Brain microvascular endothelial cell (primary cell): ENCODE data around the gene SLC35A3.
"Not testable (repeated sequence)": the region's sequence is repeated elsewhere in the genome, so short reads cannot be mapped to it uniquely, and the experiment has no call there.

ENCODE experiments used
- DNase-seq: peaks from one replicate; pipeline ENCODE4 v3.0.0-alpha.2; 2020
- H3K27ac ChIP-seq: fragments of 250-450 bp; sonication (Bioruptor Pico); 2 replicates; pipeline ENCODE4 v1.5.1; 2020; ENCODE audit warnings: mild to moderate bottlenecking, moderate library complexity
- H3K27me3 ChIP-seq: fragments of 250-450 bp; sonication (Bioruptor Pico); replicated peaks from 2 replicates; pipeline ENCODE4 v1.5.1; 2020; ENCODE audit warnings: mild to moderate bottlenecking
- H3K36me3 ChIP-seq: fragments of 250-450 bp; sonication (Bioruptor Pico); replicated peaks from 2 replicates; pipeline ENCODE4 v1.5.1; 2020; ENCODE audit warnings: mild to moderate bottlenecking
- H3K4me3 ChIP-seq: 2 replicates; pipeline ENCODE4 v1.5.1; 2011; ENCODE audit warnings: low read depth, mild to moderate bottlenecking, control low read depth, low read length, moderate library complexity
- in situ Hi-C: cut with HindIII; loops from 2 replicates; pipeline ENCODE4 v1.10.0; 2017; ENCODE audit warnings: low sequenced_read_pairs, low pct_ligation_motif_present
- TF ChIP-seq, protein P1 (sequence below): IDR thresholded peaks from 2 replicates; pipeline ENCODE4 v1.5.1; 2011; ENCODE audit warnings: low read depth, mild to moderate bottlenecking, moderate library complexity, low read length, control low read depth, inconsistent platforms; ENCODE audit errors: missing control alignments

Gene SLC35A3

GRCh38 chr1:99956755-99957154 is 13.0 kb upstream of the SLC35A3 start:
- Histone ChIP-seq H3K36me3 (no peaks in the 10 kb centered on the region), H3K4me3 (no peak overlapping the region), H3K27me3 (no peaks in the 10 kb centered on the region), H3K27ac (peak overlapping the region; percentile 14)
- peak; percentile 28 for DNase-seq
- TF ChIP-seq, protein P1, sequence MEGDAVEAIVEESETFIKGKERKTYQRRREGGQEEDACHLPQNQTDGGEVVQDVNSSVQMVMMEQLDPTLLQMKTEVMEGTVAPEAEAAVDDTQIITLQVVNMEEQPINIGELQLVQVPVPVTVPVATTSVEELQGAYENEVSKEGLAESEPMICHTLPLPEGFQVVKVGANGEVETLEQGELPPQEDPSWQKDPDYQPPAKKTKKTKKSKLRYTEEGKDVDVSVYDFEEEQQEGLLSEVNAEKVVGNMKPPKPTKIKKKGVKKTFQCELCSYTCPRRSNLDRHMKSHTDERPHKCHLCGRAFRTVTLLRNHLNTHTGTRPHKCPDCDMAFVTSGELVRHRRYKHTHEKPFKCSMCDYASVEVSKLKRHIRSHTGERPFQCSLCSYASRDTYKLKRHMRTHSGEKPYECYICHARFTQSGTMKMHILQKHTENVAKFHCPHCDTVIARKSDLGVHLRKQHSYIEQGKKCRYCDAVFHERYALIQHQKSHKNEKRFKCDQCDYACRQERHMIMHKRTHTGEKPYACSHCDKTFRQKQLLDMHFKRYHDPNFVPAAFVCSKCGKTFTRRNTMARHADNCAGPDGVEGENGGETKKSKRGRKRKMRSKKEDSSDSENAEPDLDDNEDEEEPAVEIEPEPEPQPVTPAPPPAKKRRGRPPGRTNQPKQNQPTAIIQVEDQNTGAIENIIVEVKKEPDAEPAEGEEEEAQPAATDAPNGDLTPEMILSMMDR = no peak
- in situ Hi-C loops = no loop called here

DNA sequence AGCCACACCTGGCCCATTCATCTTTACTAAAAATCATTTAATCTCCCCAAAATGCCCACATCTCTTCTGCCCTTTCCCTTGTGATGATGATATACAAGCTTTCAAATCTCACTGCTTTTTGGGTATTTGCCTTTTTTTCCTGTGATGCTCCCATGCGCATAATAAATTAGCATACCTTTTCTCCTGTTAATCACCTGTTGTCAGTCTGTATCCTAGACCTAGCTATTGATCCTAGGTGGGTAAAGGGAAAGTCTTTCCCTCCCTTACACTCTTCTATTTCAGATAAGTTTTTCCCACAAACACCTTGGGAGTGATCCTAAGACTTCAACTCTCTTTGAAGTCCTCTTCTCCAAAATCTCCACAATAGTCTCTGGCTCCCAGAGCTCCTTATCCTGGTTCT is 12.0 kb upstream of the SLC35A3 start:
- H3K36me3 ChIP-seq = no peaks in the 10 kb centered on the region
- TF ChIP-seq, protein P1 = no peak
- no peaks in the 10 kb centered on the region for H3K27me3 ChIP-seq
- no peak overlapping the region for H3K27ac ChIP-seq
- no peak overlapping the region for H3K4me3 ChIP-seq
- in situ Hi-C loops = no loop called here
- DNase-seq = no peak

DNA sequence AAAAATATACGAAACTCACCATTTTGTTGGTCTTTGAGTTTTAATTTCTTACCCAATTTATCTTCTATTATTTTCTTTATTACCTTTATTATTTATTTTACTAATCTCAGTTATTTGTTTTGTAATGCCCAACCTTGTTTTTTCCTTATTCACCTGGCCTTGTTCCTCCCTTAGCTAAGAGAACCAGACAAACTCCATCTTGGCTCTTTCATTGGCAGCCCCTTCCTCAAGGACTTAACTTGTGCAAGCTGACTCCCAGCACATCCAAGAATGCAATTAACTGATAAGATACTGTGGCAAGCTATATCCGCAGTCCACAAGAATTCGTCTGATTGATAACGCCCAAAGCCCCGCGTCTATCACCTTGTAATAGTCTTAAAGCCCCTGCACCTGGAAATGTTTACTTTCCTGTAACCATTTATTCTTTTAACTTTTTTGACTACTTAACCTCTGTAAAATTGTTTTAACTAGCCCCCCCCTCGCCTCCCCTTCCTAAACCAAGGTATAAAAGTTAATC is 10.5 kb upstream of the SLC35A3 start:
- DNase-seq, in situ Hi-C loops, H3K27ac ChIP-seq, H3K4me3 ChIP-seq, H3K36me3 ChIP-seq, H3K27me3 ChIP-seq: not testable (repeated sequence)

DNA sequence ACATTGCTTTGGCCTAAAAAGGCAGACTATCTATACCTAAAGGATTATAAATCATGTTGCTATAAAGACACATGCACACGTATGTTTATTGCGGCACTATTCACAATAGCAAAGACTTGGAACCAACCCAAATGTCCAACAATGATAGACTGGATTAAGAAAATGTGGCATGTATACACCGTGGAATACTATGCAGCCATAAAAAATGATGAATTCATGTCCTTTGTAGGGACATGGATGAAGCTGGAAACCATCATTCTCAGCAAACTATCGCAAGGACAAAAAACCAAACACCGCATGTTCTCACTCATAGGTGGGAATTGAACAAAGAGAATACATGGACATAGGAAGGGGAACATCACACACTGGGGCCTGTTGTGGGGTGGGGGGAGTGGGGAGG is 9.5 kb upstream of the SLC35A3 start:
- DNase-seq, in situ Hi-C loops, H3K4me3 ChIP-seq: not testable (repeated sequence)

GRCh38 chr1:99963041-99963795 is 6.6 kb upstream of the SLC35A3 start:
- H3K4me3 ChIP-seq = no peak overlapping the region
- H3K27ac ChIP-seq = peak overlapping the region; percentile 42
- peak; percentile 19 for DNase-seq
- TF ChIP-seq, protein P1 = no peak
- H3K27me3 ChIP-seq = no peaks in the 10 kb centered on the region
- H3K36me3 ChIP-seq = no peaks in the 10 kb centered on the region
- in situ Hi-C loops = no loop called here

More for the DNA sequence above, 9.5 kb upstream of the SLC35A3 start:
- not testable (repeated sequence) for H3K36me3 ChIP-seq, H3K27ac ChIP-seq, H3K27me3 ChIP-seq

- TF ChIP-seq, protein P1 = no peak
- in situ Hi-C loops = no loop called here
- Histone ChIP-seq H3K4me3 (no peak overlapping the region), H3K27me3 (no peaks in the 10 kb centered on the region), H3K36me3 (no peaks in the 10 kb centered on the region), H3K27ac (no peak overlapping the region)
- DNase-seq = no peak
These were observed 5.0 kb upstream of the SLC35A3 start for GRCh38 chr1:99964806-99965205.
